Mesendoderm (in vitro differentiated cells): ENCODE measurements around the gene COL1A2.

Experiments
- DNase-seq: peaks from one replicate; pipeline ENCODE4 v3.0.0; 2013
- H2AK5ac ChIP-seq: 2 replicates; pipeline ENCODE4 v1.6.1; 2013; ENCODE audit warnings: low read length, inconsistent platforms
- H2BK120ac ChIP-seq: 2 replicates; pipeline ENCODE4 v1.6.1; 2013; ENCODE audit warnings: low read depth, mild to moderate bottlenecking, low read length, moderate library complexity, mixed read lengths
- H2BK15ac ChIP-seq: replicated peaks from 2 replicates; pipeline ENCODE4 v1.6.1; 2013; ENCODE audit warnings: low read depth, mild to moderate bottlenecking, moderate library complexity
- H2BK5ac ChIP-seq: 2 replicates; pipeline ENCODE4 v1.6.1; 2013; ENCODE audit warnings: low read length, inconsistent platforms
- H3K18ac ChIP-seq: 2 replicates; pipeline ENCODE4 v1.6.1; 2013; ENCODE audit warnings: mild to moderate bottlenecking, low read length, mixed read lengths
- H3K23ac ChIP-seq: one replicate; pipeline ENCODE4 v1.6.1; 2013; ENCODE audit warnings: low read length
- H3K27ac ChIP-seq: 2 replicates; pipeline ENCODE4 v1.5.1; 2013; ENCODE audit warnings: low read depth, mild to moderate bottlenecking, inconsistent platforms, low read length, moderate library complexity
- H3K27me3 ChIP-seq: 2 replicates; pipeline ENCODE4 v1.6.1; 2013; ENCODE audit warnings: low read length, control low read depth, mild to moderate bottlenecking, inconsistent platforms; ENCODE audit not compliant: insufficient read depth, poor library complexity
- H3K36me3 ChIP-seq: 2 replicates; pipeline ENCODE4 v1.6.1; 2013; ENCODE audit warnings: low read length, inconsistent platforms; ENCODE audit not compliant: control insufficient read depth, insufficient read depth
- H3K4ac ChIP-seq: one replicate; pipeline ENCODE4 v1.6.1; 2013; ENCODE audit warnings: low read depth, mild to moderate bottlenecking, low read length, moderate library complexity
- H3K4me1 ChIP-seq: 2 replicates; pipeline ENCODE4 v1.6.1; 2013; ENCODE audit warnings: low read depth, low read length, inconsistent platforms; ENCODE audit not compliant: control insufficient read depth
- H3K4me2 ChIP-seq: 2 replicates; pipeline ENCODE4 v1.6.1; 2013; ENCODE audit warnings: low read length
- H3K4me3 ChIP-seq: 2 replicates; pipeline ENCODE4 v1.5.1; 2013; ENCODE audit warnings: mild to moderate bottlenecking, low read length
- H3K56ac ChIP-seq: one replicate; pipeline ENCODE4 v1.6.1; 2013; ENCODE audit warnings: low read length
- H3K79me1 ChIP-seq: 2 replicates; pipeline ENCODE4 v1.6.1; 2013; ENCODE audit warnings: low read length, inconsistent platforms
- H3K79me2 ChIP-seq: 2 replicates; pipeline ENCODE4 v1.6.1; 2013; ENCODE audit warnings: mild to moderate bottlenecking, low read length; ENCODE audit not compliant: control insufficient read depth, insufficient read depth
- H3K9ac ChIP-seq: 2 replicates; pipeline ENCODE4 v1.6.1; 2013; ENCODE audit warnings: low read length, inconsistent platforms
- H4K5ac ChIP-seq: one replicate; pipeline ENCODE4 v1.6.1; 2013; ENCODE audit warnings: low read length
- H4K8ac ChIP-seq: one replicate; pipeline ENCODE4 v1.6.1; 2013; ENCODE audit warnings: low read depth, mild to moderate bottlenecking, control low read depth, low read length, moderate library complexity
- WGBS: extraction: QIAGEN DNeasy Blood & Tissue Kit; methylation state at CpG from one replicate; pipeline ENCODE4 v1.1.7; 2013; ENCODE audit warnings: low lambda C conversion rate, missing lambda C conversion rate; ENCODE audit not compliant: insufficient coverage; ENCODE audit errors: extremely low coverage; 5-methylcytosine and 5-hydroxymethylcytosine counted together

Gene COL1A2

GRCh38 chr7:94446308-94446707 is 51.6 kb downstream of the COL1A2 start:
- no peak overlapping the region for H4K5ac ChIP-seq
- H4K8ac ChIP-seq, result no peak overlapping the region
- no CpG with 5 or more reads among the region's 5 CpGs for WGBS
- no peak overlapping the region for H3K9ac ChIP-seq
- no peaks in the 10 kb centered on the region for H3K79me1 ChIP-seq
- no peaks in the 10 kb centered on the region for H3K36me3 ChIP-seq
- H3K56ac ChIP-seq, result no peak overlapping the region
- H3K27ac ChIP-seq, result no peak overlapping the region
- no peak overlapping the region for H2BK5ac ChIP-seq
- H3K4me1 ChIP-seq, result no peaks in the 10 kb centered on the region
- H2BK15ac ChIP-seq, result no peak overlapping the region
- no peak overlapping the region for H3K4me3 ChIP-seq
- no peak for DNase-seq
- no peak overlapping the region for H3K18ac ChIP-seq
- no peak overlapping the region for H3K4me2 ChIP-seq
- no peak overlapping the region for H2BK120ac ChIP-seq
- H3K23ac ChIP-seq, result no peak overlapping the region
- H3K27me3 ChIP-seq, result no peaks in the 10 kb centered on the region
- no peaks in the 10 kb centered on the region for H3K79me2 ChIP-seq
- H3K4ac ChIP-seq, result no peak overlapping the region
- H2AK5ac ChIP-seq, result no peak overlapping the region

GRCh38 chr7:94449151-94449725 is 54.5 kb downstream of the COL1A2 start:
- no peak overlapping the region for H2BK15ac ChIP-seq
- H3K27me3 ChIP-seq, result no peaks in the 10 kb centered on the region
- no peak overlapping the region for H2AK5ac ChIP-seq
- no CpG with 5 or more reads among the region's 4 CpGs for WGBS
- peak; percentile 65 for DNase-seq
- H3K79me2 ChIP-seq, result no peaks in the 10 kb centered on the region
- H4K8ac ChIP-seq, result no peak overlapping the region
- no peaks in the 10 kb centered on the region for H3K4me1 ChIP-seq
- H3K4me3 ChIP-seq, result no peak overlapping the region
- H2BK120ac ChIP-seq, result no peak overlapping the region
- no peak overlapping the region for H4K5ac ChIP-seq
- no peak overlapping the region for H3K9ac ChIP-seq
- H3K4me2 ChIP-seq, result no peak overlapping the region
- H3K18ac ChIP-seq, result no peak overlapping the region
- no peak overlapping the region for H3K4ac ChIP-seq
- H3K27ac ChIP-seq, result no peak overlapping the region
- H2BK5ac ChIP-seq, result no peak overlapping the region
- H3K36me3 ChIP-seq, result no peaks in the 10 kb centered on the region
- H3K56ac ChIP-seq, result no peak overlapping the region
- H3K23ac ChIP-seq, result no peak overlapping the region
- H3K79me1 ChIP-seq, result no peaks in the 10 kb centered on the region

DNA sequence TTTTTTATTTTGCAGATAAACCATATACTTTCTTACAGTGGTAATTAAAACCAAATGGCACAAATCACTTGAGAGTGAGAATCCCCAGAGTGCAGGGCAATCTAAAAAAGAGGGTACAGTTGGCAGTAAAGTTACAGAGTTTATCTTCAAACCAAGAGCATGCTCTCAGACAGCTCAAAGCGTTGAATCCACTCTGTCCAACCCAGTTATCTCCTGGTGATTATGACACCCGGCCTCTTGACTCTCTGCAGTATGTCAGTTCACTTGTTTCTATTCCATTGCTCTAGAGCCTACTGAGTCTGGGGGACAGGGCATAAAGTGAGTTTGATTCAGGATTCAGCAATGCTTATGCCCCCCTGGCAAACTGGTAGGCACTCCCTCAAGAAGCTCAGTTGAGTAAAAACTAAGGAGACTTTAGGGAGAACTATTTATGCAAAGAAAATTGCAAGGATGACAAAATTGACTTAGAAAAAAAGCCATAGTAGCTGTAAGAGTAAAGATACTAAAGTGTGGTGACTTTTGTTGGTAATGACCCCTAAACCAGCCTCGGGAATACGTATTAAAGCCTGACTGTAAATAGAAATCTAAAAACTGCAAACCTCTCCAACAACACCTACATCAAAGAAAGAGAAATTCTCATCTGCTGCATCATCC is 55.5 kb downstream of the COL1A2 start:
- H2AK5ac ChIP-seq, result no peak overlapping the region
- H3K4me3 ChIP-seq, result no peak overlapping the region
- peak; percentile 40 for DNase-seq
- H4K8ac ChIP-seq, result no peak overlapping the region
- no peak overlapping the region for H2BK120ac ChIP-seq
- H3K4ac ChIP-seq, result no peak overlapping the region
- no peaks in the 10 kb centered on the region for H3K4me1 ChIP-seq
- H2BK5ac ChIP-seq, result no peak overlapping the region
- no peak overlapping the region for H3K23ac ChIP-seq
- H3K9ac ChIP-seq, result no peak overlapping the region
- no peak overlapping the region for H4K5ac ChIP-seq
- H3K18ac ChIP-seq, result peak overlapping the region; percentile 28
- no peaks in the 10 kb centered on the region for H3K27me3 ChIP-seq
- WGBS, result no CpG with 5 or more reads among the region's 4 CpGs
- H3K27ac ChIP-seq, result no peak overlapping the region
- H3K4me2 ChIP-seq, result no peak overlapping the region
- no peaks in the 10 kb centered on the region for H3K79me1 ChIP-seq
- H2BK15ac ChIP-seq, result no peak overlapping the region
- no peaks in the 10 kb centered on the region for H3K36me3 ChIP-seq
- H3K56ac ChIP-seq, result no peak overlapping the region
- H3K79me2 ChIP-seq, result no peaks in the 10 kb centered on the region

DNA sequence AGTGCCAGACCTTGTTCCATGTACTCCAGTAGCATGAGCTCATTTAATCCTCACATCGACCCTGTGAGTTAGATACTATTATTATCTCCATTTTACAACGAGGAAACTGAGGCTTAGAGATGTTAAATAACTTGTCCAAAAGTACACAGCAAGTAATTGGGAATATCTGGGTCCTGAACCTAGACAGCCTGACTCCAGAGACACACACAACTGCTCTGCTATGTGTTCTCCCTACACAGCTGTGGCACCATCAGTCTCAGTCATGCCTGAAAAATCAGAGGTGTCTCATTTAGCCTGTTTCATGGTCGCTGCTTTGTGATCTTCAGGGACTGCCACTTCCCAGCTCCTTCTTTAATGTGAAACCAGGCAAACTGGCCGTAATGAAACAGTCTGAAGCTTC is 56.5 kb downstream of the COL1A2 start:
- H4K8ac ChIP-seq, result no peak overlapping the region
- H3K79me2 ChIP-seq, result no peaks in the 10 kb centered on the region
- no peak overlapping the region for H2BK5ac ChIP-seq
- H3K79me1 ChIP-seq, result no peaks in the 10 kb centered on the region
- H3K4ac ChIP-seq, result no peak overlapping the region
- H3K27me3 ChIP-seq, result no peaks in the 10 kb centered on the region
- H3K4me2 ChIP-seq, result no peak overlapping the region
- no peak overlapping the region for H3K18ac ChIP-seq
- H2AK5ac ChIP-seq, result no peak overlapping the region
- H3K23ac ChIP-seq, result no peak overlapping the region
- H3K56ac ChIP-seq, result no peak overlapping the region
- no peak overlapping the region for H3K9ac ChIP-seq
- H2BK15ac ChIP-seq, result no peak overlapping the region
- H3K4me3 ChIP-seq, result no peak overlapping the region
- H3K36me3 ChIP-seq, result no peaks in the 10 kb centered on the region
- no peak overlapping the region for H3K27ac ChIP-seq
- H3K4me1 ChIP-seq, result no peaks in the 10 kb centered on the region
- H4K5ac ChIP-seq, result no peak overlapping the region
- WGBS, result no CpG with 5 or more reads among the region's 4 CpGs
- no peak for DNase-seq
- no peak overlapping the region for H2BK120ac ChIP-seq

GRCh38 chr7:94452239-94452638 is 57.5 kb downstream of the COL1A2 start:
- Histone ChIP-seq H3K56ac (no peak overlapping the region), H3K4me2 (no peak overlapping the region), H4K8ac (no peak overlapping the region), H2BK120ac (no peak overlapping the region), H3K79me2 (no peaks in the 10 kb centered on the region), H3K4me3 (no peak overlapping the region), H3K4ac (no peak overlapping the region), H3K4me1 (no peaks in the 10 kb centered on the region), H4K5ac (no peak overlapping the region), H3K27ac (no peak overlapping the region), H3K79me1 (no peaks in the 10 kb centered on the region), H3K23ac (no peak overlapping the region), H2BK5ac (no peak overlapping the region), H3K27me3 (no peaks in the 10 kb centered on the region), H3K18ac (no peak overlapping the region), H3K36me3 (no peaks in the 10 kb centered on the region), H2AK5ac (no peak overlapping the region), H2BK15ac (no peak overlapping the region), H3K9ac (no peak overlapping the region)
- no CpG with 5 or more reads among the region's 3 CpGs for whole genome bisulfite sequencing
- no peak for DNase-seq

DNA sequence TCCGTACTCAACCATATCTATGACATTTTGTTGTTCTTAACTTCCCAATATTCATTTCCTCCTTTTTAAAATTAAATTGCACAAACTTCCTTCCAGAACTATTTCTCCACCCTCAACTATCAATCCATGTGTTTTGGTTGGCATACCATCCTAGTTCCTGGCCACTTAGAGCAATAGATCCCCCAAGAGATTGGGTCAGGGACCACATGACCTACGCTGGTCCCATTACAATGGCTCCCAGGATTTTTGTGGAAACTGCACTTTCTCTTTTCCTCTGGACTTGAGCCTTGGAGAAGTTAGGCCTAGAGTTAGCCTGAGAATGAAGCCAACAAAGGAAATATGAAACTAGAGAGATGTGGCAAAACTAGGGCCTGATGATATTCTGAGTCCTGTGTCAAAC is 59.2 kb downstream of the COL1A2 start:
- no peak overlapping the region for H4K8ac ChIP-seq
- no peak overlapping the region for H3K23ac ChIP-seq
- 100% methylated on average over 1 of the region's 2 CpGs for WGBS
- no peaks in the 10 kb centered on the region for H3K4me1 ChIP-seq
- no peaks in the 10 kb centered on the region for H3K27me3 ChIP-seq
- H3K79me2 ChIP-seq, result no peaks in the 10 kb centered on the region
- H2BK15ac ChIP-seq, result no peak overlapping the region
- no peaks in the 10 kb centered on the region for H3K36me3 ChIP-seq
- no peak overlapping the region for H3K27ac ChIP-seq
- no peak overlapping the region for H2BK120ac ChIP-seq
- H4K5ac ChIP-seq, result no peak overlapping the region
- no peak for DNase-seq
- no peak overlapping the region for H3K9ac ChIP-seq
- H3K4me3 ChIP-seq, result no peak overlapping the region
- H3K56ac ChIP-seq, result no peak overlapping the region
- no peak overlapping the region for H3K18ac ChIP-seq
- no peak overlapping the region for H2BK5ac ChIP-seq
- no peak overlapping the region for H2AK5ac ChIP-seq
- H3K4me2 ChIP-seq, result no peak overlapping the region
- H3K4ac ChIP-seq, result no peak overlapping the region
- H3K79me1 ChIP-seq, result no peaks in the 10 kb centered on the region
